Ureter (tissue), 1 donor: Measurements from ENCODE around the gene DAGLA. TPM values are rescaled to one million over a fixed set of nuclear protein-coding genes. Genes with fewer than 3 reads are reported as not detected.
"Not testable (repeated sequence)": the region's sequence is repeated elsewhere in the genome, so short reads cannot be mapped to it uniquely, and the experiment has no call there.

Experiments
- DNase-seq: peaks from one replicate; pipeline ENCODE4 v3.0.0-alpha.2; 2020; ENCODE audit warnings: low spot score
- total RNA-seq: library from RNA; stranded (reverse); gene quantifications from one replicate; pipeline ENCODE4 v1.2.4, GENCODE V29; 2023
- donor health status: DM: yes; HTN: yes; CAD: no.

Gene DAGLA, protein sequence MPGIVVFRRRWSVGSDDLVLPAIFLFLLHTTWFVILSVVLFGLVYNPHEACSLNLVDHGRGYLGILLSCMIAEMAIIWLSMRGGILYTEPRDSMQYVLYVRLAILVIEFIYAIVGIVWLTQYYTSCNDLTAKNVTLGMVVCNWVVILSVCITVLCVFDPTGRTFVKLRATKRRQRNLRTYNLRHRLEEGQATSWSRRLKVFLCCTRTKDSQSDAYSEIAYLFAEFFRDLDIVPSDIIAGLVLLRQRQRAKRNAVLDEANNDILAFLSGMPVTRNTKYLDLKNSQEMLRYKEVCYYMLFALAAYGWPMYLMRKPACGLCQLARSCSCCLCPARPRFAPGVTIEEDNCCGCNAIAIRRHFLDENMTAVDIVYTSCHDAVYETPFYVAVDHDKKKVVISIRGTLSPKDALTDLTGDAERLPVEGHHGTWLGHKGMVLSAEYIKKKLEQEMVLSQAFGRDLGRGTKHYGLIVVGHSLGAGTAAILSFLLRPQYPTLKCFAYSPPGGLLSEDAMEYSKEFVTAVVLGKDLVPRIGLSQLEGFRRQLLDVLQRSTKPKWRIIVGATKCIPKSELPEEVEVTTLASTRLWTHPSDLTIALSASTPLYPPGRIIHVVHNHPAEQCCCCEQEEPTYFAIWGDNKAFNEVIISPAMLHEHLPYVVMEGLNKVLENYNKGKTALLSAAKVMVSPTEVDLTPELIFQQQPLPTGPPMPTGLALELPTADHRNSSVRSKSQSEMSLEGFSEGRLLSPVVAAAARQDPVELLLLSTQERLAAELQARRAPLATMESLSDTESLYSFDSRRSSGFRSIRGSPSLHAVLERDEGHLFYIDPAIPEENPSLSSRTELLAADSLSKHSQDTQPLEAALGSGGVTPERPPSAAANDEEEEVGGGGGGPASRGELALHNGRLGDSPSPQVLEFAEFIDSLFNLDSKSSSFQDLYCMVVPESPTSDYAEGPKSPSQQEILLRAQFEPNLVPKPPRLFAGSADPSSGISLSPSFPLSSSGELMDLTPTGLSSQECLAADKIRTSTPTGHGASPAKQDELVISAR
- 2.7 TPM for total RNA-seq

DNA sequence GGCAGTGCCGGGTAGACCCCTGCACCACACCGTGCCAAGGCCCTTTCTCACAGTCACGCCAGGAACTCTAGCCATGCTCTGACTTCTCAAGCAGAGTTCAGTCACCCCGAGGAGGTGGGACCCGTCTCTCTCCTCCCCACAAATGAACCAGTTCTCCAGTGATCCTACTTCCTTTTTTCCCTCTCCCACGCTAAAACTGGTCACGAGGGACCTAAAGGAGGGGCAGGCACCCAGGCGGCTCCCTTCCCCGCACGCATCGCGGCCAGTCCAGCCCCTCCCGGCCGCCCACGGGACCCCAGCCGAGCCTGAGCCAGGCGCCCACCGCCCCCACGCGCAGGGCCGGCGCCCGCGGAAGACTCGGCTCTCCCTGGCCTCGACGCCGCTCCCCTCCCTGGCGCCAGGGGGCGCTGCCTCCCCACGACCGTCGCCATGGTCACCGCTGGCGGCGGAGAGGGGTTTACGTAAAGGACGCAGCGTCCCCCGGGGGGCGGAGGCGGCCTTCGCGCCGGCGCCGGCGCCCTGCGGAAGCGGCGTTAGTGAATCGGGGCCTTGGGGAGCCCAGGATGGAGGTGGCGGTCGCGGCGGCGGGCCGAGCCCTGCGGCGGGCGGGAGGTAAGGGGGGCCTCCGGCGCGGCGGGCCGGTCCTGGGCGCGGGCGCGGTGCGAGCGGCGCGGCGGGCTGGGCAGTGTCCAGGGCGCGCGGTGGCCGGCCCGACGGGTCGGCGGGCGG, at the start of gene DAGLA:
Gene DAGLA (plus strand): TSS at position 499 of the 729 bp plus-strand sequence. CDS start 39,765 bp downstream, outside the sequence.
- no peak for DNase-seq

DNA sequence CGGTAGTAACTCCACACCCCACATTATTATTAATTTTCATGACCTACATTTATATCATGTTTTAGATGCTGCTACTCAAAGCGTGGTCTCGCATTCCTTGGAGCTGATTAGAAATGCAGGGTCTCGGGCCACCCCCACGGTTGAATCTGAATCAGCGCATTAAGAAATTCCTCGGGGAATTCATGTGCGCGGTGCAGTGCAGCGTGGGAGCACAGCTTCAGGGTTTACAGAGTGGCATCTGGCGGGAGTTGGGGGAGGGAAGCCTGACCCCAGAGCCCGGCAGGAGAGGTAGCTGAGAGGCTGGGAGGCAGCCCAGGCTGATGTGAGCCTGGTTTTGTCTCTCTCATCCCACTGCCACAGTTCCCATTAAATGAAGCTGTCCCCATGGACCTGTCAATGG, 48.1 kb upstream of the DAGLA start:
- no peak for DNase-seq

DNA sequence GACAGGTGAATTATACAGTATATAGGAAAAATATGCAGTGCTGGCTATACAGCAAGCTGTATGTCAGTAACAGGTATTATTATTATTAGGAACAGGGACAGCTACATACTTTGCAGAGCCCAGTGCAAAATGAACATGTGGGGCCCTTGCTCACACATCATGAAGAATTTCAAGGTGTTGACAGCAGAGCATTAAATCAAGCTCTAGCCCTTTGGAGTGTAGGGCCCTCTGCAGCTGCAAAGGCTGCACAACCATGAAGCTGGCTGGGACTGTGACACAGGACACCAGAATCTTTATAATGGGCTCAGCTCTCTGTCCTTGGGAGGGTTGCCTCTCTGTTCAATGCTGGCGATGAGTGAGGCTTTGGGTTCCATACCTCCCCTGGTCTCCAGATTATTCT, 44.9 kb upstream of the DAGLA start:
- no peak for DNase-seq

DNA sequence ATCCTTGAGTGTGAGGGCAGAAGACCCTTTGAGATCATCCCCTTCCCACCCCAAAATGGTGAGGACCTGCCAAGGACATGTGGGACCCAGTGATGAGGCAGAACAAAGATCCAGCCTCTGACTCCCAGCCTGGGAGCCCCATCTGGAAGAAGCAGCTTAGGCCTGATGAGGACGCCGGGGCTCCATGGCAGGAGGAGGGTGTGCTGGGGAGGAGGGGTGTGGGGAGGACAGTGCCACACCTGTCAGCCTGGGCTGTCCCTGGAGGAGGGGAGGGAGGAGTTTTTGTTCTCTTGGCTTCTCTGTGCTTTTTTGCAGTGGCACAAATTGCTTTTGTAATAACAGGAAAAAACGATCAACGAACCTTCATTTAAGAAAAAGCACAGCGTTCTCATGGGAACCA, 44.4 kb upstream of the DAGLA start:
- DNase-seq: no peak

DNA sequence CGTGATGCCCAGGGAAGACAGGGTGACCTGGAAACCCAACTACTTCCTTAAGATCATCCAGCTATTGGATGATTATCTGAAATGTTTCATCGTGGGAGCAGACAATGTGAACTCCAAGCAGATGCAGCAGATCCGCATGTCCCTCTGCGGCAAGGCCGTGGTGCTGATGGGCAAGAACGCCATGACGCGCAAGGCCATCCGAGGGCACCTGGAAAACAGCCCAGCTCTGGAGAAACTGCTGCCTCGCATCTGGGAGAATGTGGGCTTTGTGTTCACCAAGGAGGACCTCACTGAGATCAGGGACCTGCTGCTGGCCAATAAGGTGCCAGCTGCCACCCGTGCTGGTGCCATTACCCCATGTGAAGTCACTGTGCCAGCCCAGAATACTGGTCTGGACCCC, 43.5 kb upstream of the DAGLA start:
- no peak for DNase-seq

DNA sequence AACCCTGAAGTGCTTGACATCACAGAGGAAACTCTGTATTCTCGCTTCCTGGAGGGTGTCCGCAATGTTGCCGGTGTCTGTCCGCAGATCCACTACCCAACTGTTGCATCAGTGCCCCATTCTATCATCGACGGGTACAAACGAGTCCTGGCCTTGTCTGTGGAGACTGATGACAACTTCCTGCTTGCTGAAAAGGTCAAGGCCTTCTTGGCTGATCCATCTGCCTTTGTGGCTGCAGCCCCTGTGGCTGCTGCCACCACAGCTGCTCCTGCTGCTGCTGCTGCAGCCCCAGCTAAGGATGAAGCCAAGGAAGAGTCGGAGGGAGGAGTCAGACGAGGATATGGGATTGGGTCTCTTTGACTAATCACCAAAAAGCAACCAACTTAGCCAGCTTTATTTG, 42.9 kb upstream of the DAGLA start:
- DNase-seq: no peak

DNA sequence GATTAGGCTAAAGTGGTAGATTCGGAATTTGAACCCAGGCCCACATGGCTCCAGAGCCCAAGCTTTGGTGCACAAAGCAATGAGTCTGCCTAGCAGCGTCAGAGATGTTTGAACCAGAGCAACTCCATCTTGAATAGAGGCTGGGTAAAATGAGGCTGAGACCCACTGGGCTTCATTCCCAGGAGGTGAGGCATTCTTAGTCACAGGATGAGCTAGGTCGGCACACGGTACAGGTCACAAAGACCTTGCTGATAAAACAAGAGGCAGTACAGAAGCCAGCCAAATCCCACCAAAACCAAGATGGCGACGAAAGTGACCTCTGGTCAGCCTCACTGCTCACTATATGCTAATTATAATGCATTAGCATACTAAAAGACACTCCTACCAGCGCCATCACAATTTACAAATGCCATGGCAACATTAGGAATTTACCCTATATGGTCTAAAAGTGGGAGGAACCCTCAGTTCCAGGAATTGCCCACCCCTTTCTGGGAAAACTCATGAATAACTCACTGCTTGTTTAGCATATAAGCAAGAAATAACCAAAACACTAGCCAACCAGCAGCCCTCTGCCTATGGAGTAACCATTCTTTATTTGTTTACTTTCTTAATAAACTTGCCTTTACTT, 40.3 kb upstream of the DAGLA start:
- no peak for DNase-seq

DNA sequence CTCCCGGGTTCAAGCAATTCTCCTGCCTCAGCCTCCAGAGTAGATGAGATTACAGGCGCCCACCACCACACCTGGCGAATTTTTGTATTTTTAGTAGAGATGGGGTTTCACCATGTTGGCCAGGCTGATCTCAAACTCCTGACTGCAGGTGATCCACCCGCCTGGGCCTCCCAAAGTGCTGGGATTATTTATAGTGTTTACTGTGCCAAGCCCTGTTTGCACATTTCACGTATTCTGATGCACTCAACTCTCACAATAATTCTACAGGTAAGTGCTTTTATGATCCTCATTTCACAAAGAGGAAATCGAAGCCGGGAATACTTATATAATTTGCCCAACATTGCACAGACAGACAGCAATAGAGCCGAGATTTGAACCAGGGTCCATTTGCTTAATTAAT, 38.0 kb upstream of the DAGLA start:
- DNase-seq: no peak

DNA sequence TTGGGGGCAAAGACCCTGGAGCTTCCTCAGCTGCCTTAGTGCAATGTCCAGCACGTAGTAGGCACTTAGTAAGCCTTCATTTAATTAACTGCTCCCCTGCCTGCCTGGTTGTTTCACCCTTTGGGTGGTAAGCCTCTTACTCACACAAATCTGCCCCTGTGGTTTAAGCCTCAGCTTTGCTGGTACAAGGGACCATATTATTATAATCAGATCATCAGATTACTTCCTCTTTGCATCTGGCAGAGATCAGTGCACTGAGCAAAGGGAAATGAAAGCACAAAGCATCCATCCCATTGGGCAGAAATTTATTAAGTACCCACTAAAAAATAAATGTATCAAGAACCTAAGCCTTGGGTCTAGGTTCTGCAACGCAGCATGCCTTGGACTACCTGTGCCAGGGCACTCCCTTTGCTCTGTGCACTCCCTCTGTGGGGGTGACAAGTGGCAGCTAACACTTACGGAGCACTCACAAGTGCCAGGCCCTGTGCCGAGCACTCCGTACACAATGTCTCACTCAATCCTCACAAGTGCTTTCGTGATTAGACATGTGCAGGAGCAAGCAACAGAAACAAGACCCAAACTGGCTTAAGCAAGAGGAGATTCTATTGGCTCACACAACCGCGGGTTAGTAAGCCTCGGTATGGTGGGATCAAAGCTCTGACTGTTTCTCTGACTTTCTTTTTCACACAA, 34.9 kb upstream of the DAGLA start:
- DNase-seq: no peak

DNA sequence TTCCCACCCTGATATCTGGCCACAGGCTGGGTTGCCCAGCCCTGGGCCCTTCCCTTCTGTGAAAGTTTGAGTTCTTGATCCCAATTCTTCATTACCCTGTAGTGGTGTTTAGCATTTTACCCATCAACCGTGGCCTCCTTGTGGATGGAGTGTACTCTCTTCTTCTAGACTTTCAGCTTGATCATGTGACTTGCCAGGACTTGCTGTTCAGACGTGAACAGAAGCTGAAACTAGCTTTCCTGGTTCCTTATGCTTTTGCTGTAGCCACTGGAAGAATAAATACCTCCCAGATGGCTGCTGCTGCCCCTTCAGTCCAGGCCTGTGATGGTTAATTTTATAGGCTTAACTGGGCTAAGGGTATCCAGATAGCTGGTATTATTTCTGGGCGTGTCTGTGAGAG, 32.7 kb upstream of the DAGLA start:
- DNase-seq: no peak

DNA sequence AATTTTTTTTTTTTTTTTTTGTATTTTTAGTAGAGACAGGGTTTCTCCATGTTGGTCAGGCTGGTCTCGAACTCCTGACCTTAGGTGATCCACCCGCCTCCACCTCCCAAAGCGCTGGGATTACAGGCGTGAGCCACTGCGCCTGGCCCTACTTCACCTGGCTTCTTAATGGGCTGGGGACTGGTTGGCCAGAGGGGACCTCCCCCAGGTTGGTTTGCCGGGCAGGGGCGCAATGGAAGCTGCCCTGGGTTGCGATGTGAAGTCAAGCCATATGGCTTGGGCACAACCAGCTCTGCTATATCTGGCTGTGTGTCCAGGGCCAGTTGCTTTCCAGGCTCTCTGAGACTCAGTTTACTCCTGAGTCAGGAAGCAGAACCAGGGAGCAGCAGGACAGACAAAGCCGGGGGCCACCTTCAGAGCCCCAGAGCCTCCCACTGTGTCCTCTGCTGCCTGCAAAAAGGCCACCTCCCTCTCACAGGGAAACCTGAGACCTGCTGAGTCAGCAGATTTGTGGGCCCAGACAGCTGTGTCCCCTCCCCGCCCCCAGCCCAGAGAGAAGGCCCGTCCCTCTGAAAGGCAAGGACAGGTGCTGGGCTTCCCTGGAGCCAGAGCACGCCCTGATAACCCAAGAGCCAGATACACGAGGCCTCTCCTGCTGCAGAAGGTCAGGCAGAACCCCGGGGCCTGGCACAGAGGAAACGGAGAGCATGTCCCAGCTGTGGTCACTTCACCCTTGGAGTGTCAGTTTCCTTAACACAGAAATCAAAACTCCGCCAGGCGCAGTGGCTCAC, 29.2 kb upstream of the DAGLA start:
- no peak for DNase-seq

DNA sequence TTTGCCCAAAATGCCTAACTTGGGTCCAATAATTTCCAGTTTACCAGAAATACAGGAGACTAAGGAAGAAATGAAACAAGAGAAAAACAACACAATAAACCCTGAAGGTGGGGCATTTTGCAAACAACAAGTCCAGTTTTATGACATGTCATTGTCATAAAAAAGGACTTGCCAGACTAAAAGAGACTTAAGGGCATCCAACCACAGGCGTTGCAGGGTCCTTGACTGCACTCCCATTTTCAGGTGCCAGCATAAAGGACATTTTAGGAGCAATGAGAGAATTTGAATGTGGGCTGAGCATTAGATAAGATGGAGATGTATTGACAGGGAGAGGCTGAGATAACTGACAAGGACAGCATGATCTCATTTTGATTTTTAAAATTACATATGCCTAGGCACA, 28.1 kb upstream of the DAGLA start:
- DNase-seq: no peak

DNA sequence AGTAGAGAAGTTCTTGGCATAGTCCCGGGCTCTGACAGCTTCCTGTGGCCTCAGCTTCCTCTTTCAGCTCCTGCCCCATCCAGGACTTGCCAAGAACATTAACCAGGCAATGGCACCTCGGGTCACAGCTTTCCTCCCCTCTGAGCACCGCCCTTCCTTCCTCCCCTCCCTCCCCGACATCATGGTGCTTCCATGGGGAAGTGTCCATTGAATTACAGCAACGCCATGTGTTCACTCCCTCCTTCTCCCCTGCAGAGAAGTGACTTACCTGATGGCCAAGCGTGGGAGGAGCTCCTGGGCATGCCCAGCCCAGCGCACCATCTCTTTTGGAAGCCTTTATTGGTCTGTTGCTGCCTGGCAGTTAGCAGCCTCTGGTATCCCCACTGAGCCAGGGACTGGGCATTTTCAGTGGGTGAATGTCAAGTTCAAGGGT, 25.8 kb upstream of the DAGLA start:
- DNase-seq: no peak

DNA sequence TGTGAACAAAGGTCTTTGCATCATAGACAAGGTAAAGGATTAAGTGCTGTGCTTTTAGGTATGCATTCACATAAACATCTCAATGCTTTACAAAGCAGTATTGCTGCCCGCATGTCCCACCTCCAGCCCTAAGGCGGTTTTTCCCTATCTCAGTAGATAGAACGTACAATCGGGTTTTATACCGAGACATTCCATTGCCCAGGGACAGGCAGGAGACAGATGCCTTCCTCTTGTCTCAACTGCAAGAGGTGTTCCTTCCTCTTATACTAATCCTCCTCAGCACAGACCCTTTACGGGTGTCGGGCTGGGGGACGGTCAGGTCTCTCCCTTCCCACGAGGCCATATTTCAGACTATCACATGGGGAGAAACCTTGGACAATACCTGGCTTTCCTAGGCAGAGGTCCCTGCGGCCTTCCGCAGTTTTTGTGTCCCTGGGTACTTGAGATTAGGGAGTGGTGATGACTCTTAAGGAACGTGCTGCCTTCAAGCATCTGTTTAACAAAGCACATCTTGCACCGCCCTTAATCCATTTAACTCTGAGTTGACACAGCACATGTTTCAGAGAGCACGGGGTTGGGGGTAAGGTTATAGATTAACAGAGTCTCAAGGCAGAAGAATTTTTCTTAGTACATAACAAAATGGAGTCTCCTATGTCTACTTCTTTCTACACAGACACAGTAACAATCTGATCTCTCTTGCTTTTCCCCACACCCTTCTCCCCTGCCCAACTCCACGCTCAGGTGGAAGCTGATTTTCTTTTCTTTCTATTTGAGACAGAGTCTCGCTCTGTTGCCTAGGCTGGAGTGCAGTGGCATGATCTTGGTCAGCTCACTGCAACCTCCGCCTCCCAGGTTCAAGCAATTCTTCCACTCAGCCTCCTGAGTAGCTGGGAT, 24.7 kb upstream of the DAGLA start:
- not testable (repeated sequence) for DNase-seq

DNA sequence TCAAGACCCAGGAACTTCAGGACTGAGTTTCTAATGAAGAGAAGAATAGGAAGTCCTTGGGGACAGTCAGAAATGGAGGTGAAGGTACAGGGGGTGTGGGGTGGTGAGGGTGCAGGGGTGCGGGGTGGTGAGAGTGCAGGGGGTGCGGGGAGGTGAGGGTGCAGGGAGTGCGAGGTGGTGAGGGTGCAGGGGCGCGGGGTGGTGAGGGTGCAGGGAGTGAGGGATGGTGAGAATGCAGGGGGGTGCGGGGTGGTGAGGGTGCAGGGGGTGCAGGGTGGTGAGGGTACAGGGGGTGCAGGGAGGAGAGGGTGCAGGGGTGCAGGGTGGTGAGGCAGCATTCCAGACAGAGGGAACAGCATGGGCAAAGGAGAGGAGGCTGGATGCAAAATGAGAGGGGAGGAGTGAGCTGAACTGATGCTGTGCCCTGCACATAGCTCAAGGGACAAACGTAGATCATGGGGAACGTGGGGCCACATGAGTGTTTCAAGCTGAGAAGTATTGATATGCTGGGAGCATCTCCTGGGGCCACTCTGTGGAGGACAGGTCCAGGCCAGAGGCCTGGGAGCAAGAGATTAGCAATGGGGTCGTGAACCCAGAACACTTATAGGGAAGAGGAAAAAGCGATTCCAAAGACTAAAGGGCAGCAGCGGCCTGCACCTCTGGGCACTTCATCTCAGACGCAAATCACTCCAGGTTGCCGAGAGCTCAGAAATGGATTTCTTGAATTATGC, 23.7 kb upstream of the DAGLA start:
- DNase-seq: no peak

DNA sequence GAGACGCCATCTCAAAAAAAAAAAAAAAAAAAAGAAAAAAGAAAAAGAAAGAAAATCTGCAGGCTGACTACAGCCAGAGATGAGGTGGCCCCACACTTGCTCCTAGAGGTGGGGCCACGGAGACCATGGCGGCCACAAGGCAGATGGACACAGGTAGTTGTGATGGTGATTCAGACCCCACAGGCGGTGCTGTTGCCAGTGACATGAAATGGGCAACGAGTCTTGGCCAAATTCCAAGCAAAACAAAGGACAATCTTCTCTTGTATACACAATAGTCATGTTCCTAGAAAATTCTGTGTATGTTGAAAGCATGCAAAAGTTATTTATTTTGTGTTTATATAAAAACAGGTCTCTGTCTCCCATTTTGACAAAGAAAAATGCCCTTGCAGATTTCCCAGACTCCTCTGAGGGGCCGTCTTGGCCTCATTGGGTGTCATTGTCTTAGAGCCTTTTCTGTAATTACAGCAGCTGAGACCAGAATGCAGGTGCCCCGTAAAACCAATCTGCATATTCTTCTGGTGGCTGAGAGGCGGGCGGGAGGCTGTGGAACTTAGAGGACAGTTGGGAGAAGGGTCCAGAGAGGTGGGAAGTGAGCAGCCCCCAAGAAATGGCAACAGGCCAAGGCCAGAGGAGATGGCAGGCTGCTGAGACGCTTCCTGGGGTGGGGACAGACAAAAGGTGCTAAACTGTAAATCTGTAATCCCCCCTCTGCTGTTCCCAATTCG, 22.5 kb upstream of the DAGLA start:
- no peak for DNase-seq

DNA sequence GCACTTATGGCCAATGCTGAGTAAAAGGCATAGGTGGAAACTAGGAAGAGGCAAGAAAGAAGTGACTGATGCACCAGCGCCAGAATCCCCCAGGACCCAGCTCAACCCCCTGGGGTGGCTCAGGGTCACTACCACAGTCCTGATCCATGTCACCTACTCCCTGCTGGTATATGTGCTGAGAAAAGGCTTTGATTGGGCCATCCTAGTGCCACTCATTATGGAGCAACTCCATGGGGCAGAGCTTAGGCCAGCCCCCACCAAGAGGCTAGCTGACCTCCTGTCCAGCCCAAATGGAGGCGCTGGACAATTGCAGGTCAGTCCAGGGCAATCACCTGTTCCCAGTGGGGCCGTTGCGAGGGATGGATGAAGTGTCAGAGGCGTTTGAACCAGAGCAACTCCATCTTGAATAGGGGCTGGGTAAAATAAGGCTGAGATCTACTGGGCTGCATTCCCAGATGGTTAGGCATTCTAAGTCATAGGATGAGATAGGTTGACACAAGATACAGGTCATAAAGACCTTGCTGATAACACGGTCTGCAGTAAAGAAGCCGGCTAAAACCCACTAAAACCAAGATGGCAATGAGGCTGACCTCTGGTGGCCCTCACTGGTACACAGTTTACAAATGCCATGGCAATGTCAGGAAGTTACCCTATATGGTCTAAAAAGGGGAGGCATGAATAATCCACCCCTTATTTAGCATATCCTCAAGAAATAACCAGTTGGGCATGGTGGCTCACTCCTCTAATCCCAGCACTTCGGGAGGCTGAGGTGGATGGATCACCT, 20.6 kb upstream of the DAGLA start:
- no peak for DNase-seq
